GF-D8 (cell line): Measurements from ENCODE around the gene RAB4B.
"Not testable (repeated sequence)": the region's sequence is repeated elsewhere in the genome, so short reads cannot be mapped to it uniquely, and the experiment has no call there.

ENCODE experiments used
- DNase-seq: peaks from one replicate; lab custom pipeline; 2025; lab: John Stamatoyannopoulos, UW

The RAB4B gene

DNA sequence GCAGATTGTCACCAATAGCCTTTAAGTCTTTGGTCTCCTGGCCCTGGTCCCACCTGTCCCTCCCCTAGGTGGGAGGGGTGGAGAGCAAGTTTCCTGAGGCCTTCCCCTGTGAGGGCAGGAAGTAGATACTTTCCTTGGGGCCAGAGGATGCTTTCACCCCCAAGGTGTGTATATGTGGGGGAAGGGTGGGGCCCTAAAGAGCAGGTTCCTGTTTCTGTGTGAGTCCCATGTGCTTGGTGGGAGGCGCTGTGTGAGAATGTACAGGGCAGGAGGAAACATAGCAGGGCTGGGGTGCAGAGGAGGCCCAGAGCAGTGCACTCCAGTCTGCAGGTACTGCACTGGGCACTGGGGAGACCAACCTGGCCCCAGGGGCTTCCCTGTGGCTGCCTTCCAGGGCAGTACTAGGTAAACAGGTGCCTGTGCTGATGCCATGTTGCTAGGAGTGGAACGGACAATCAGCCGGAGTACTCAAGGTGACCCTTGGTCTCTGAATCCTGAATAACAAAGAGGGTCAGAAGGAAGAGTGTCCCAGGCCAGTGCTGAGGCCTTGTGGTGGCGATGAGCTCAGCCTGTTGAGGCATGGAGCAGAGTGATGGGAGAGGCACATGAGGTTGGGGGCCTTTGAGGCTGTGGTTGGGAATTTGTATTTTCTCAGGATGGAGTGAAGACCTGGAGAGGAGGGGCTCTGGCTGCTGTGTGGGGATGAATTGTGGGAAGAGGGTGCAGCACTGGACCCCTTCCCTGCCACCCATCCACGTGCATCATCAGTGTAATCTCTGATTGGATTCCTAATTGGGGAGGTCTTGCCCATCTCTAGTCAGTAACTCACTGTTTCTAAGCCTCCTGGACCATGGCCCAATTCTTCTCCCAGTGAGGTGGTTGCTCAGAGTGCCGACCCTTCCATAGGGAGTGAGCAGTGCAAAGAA, 26.1 kb downstream of the RAB4B start:
- no peak for DNase-seq

DNA sequence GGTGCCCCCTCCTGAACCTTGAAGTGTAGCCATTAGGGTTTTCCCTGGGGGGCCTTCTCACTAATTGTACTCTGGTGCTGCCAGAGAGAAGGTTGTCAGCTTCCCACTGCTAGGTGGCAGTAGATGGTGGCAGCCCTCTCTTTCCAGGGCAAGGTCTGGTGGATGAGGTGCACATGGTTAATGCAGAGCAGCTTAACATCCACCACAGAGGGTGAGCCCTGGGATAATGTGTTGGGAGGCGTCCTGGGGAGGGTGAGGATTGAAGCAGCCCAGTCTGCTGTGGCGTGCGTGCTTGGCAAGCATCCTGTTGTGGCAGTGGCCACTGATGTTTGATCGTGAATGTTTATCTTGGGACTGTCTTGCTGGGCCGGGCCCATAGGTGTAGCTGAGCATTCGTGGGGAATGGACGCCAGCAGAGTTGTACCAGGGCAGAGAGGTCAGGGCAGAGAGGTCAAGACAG, 26.8 kb downstream of the RAB4B start:
- DNase-seq: no peak

DNA sequence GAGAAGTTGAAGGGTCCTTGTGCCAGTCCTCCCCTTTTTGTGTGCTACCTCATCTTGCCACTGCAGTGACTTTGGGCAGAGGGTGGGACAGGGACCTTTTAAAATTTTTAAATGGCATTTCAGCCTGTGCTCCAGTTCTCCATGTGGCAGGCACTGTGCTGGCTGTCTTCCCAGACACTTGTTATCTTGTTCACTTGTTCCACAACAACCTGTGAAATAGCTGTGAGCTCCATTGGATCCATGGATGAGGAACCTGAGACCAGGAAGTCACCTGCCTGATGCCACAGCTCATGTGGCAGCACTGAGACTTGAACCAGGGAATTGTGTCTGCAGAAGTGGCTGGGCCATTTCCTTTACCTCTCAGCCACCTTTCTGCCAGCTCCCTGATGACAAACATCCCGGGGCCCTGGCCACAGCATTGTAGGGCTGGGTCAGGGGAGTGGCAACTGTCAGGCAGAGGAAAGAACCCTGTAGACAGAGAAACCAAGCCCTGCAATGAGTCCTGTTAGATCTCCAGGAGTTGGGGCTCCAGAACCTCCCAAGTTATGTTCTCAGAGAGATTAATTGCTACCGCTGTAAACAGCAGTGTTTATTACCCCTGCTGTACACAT, 27.3 kb downstream of the RAB4B start:
- DNase-seq: no peak

DNA sequence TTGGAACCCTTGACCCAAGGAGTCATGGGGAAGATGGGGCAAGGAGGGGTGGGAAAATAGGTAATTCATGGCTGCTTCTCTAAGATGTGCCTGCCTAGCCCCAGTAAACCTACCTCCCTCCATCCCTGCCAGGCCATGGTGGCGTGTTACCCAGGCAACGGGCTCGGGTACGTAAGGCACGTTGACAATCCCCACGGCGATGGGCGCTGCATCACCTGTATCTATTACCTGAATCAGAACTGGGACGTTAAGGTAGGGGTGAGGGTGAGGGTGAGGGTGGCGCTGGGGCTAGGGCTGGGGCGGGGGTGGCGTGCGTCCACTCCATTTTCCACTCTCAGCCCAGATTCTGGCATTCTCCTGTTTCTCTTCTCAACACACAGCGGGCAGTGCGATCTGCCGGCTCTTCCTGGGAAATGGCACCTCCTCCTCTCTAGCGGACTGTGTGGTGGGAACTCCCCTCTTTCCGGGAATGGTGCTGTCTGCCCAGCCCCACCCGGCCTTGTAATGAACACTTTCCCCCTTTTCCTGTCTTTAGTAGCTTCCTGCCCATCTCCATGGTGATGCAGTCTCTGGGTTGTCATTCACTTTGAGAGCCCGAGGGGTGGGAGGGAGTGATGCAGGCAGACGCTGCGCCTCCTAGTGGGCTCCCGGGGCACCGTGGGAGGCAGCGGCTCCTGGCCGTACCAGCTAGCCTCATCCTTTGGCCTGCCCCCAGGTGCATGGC, 28.5 kb downstream of the RAB4B start:
- DNase-seq: no peak

DNA sequence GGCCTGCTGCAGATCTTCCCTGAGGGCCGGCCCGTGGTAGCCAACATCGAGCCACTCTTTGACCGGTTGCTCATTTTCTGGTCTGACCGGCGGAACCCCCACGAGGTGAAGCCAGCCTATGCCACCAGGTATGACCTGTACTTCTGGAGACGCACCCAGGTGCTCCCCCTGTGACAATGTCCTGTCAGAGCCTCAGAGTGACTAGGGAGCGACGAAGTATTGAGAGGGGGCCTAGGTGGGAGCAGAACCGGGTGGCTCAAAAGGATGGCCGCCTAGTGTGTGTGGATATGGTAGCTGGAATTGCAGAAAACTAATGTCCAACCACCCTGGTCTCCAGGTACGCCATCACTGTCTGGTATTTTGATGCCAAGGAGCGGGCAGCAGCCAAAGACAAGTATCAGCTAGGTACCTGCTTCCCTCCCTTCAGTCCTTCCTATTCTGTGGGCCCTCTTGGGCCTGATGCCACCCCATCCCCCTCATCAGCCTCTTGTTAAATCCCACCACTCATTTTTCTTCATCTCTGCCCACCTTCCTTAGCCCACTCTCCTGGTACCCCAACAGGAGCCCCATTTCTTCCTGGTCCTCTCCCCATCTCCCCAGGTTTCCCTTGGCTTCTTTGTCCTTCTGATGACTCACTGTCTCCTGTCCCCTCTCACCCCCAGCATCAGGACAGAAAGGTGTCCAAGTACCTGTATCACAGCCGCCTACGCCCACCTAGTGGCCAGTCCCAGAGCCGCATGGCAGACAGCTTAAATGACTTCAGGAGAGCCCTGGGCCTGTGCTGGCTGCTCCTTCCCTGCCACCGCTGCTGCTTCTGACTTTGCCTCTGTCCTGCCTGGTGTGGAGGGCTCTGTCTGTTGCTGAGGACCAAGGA, 29.3 kb downstream of the RAB4B start:
- no peak for DNase-seq

DNA sequence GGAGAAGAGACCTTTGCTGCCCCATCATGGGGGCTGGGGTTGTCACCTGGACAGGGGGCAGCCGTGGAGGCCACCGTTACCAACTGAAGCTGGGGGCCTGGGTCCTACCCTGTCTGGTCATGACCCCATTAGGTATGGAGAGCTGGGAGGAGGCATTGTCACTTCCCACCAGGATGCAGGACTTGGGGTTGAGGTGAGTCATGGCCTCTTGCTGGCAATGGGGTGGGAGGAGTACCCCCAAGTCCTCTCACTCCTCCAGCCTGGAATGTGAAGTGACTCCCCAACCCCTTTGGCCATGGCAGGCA, 29.9 kb downstream of the RAB4B start:
- no peak for DNase-seq

DNA sequence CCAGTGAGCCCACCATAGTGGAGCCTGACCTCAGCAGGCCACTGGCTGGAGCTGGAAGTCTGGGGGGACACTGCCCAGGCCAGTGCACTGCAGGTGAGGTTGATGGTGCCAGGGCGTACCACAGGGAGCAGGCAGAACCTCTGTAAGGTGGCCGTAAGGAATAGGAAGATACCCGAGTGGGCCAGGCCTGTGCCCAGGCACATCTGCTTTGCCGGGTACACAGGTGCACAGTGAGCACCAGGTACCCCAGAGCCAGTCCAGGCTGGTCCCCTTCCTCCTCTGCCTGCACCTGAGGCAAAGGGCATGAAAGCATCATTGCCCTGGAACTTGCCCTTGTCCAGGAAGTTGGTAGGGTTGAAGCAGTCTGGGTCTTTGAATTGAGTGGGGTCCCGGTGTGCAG, 30.4 kb downstream of the RAB4B start:
- DNase-seq: no peak

DNA sequence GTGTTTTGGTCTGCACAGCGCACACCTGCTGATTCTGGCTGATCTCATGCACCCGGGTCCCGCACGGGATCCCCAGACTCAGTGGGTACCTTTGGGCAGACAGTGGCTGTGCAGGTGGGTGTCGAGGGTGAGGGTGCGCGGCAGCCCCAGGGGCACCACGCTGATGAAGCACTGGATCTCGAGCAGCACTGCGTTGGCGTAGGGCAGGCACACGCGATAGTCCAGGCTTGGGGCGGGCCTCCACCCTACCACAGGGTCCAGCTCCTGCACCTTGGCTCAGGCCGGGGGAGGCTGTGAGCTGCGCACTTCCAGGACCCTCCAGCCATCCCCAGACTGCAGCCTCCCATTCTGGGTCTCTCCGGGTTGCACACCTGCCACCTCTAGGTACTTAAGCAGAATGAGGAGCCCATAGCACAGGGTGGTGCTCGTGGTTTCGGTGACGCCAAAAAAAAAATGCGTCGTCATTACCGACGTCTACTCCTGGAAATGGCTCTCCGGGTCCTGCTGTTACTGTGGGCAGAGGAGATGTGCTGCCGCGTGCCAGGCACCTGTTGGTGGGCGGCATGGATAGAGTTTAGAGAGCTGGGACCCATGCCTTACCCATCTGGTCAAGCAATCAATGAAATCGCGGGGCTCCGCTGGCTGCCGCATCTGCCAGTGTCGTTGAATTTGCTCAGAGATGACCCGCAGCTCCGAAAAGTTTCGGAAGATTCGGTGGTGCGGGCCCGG, 31.5 kb downstream of the RAB4B start:
- no peak for DNase-seq

DNA sequence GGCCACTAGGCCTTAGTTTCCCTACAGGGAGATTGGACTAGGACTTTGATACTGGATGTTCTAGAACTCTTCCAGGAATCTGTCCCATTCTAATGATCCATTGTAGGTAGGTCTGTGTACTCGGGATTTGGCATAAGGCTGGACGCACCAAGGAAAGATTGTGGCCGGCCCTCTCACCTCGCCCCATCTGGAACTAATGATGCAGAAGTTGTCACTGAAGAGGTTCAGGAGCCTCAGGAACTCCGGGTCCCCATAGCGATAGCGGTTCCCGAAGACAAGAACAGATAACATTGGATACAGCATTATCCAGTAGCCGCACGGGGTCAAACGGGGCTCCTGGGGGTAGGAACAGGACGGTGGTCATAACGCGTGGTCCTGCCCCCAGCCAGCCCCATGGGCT, 32.1 kb downstream of the RAB4B start:
- DNase-seq: no peak

DNA sequence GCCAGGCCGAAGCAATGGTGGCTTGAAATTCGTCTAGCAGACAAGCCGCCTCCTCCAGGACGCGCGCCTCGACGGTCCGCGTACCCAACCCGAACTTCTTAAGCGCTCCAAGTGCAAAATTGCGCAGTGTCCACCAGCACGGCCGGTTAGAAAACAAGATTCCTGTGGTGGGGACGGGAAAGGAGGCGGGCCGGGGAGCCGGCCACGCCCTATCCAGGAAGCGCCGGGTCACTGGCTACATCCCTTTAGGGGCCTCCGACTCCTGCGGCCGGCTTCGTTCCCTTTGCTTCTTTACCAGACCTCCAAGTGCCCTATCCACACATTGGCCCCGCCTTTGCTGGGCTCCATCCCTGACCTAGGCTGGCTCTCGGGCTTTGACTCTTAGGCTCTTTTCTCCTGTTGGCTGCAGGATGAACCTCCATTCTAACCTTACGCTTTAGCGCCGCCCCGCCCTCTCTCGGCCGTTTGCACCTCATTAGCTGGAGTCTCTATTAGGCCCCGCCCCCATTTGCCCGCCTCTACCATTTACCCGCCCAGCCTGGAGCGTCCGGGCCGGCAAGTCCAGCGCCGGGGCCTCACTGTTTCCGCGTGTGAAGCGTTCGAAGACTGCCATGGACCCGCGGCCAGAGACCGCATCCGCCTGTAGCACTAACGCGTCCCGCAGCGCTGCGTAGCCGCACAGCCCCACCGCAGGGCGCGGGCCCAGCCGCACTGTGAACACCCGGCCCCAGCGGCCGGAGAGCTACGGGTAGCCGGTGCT, 32.8 kb downstream of the RAB4B start:
- DNase-seq: not testable (repeated sequence)

DNA sequence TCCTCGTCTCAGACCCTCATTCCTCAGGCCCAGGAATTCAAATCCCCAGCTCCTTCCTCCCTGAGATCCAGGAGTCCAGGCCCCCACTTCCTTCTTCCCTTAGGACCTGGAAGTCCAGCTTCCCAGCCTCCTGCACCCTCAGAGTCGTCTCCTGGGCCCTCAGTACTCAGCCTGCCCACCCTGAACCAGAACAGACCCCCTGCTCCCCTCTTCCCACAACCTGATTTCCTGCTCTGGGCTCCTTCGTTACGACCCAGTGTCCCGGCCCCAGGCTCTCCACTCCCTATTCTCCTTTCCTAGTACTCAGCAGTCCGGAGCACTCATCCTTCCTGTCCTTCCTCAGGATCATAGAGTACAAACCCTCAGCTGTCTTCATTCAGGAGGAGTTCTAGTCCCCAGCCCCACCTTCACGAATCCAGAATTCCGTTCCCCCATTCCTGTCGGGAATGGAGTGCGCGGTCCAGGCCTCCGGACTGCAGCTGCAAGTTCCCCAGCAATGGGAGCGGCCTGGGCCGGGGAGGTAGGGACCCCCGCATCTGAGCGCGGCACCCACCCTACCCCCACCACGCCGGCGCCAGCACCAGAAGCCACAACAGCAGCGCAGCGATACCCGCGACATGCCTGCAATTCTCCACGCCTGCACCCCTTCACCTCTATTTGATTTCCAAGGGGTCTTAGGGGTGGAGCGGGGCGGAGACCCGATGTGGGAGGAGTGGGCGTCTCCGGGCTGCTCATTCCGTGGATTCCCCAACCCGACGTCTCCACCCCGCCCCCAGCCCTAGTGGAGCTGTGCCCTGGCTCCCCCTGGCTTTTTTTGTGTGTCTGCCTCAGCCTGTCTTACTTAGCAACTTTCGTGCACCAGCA, 33.7 kb downstream of the RAB4B start:
- no peak for DNase-seq

DNA sequence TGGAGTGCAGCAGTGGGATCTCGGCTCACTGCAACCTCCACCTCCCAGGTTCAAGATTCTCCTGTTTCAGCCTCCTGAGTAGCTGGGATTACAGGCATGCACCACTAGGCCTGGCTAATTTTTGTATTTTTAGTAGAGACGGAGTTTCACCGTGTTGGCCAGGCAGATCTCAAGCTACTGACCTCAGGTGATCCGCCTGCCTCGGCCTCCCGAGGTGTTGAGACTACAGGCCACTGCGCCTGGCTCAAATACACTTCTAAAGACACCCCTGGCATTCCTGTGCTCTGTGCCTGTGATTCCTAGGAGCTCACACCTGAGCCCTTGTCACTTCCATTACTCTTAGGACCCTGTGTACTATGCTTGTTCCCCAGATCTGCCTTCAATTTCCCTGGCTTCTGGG, 34.5 kb downstream of the RAB4B start:
- not testable (repeated sequence) for DNase-seq

DNA sequence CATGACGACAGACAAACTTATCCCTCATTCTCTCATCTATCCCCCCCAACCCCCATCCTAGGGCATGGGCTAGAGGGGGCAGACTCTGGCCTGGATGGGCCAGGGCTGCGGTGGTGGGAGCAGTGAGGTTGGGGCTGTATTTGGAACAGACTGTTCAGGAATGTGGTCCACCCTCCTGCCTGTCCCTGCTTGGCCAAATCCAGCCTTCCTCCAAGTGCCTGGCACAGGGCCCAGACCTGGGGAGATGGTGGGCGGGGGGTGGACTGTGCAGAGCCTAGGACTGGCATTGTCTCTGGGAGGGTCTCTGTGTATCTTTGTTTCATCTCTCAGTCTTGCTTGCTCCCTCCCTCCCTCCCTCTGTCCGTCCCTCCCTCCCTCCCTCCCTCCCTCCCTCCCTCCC, 35.1 kb downstream of the RAB4B start:
- DNase-seq: no peak

DNA sequence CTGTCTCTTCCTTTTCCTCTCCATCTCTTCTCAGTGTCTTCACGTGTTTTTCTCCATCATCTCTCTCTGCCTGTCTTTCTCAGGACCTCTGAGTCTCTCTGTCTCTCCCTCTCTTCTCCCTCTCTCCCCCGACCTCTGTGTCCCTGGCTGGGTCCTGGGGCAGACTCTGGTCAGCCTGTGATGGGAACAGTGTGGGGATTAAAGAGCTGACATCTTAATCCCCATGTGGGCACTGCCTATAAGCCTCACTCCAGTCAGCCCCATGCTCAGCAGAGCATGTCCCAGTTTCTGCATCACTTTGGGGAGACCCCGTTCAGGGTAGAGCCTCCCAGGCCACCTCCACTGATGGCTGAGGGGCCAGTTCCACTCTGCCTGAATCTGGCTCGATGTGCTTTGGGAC, 37.2 kb downstream of the RAB4B start:
- DNase-seq: no peak

DNA sequence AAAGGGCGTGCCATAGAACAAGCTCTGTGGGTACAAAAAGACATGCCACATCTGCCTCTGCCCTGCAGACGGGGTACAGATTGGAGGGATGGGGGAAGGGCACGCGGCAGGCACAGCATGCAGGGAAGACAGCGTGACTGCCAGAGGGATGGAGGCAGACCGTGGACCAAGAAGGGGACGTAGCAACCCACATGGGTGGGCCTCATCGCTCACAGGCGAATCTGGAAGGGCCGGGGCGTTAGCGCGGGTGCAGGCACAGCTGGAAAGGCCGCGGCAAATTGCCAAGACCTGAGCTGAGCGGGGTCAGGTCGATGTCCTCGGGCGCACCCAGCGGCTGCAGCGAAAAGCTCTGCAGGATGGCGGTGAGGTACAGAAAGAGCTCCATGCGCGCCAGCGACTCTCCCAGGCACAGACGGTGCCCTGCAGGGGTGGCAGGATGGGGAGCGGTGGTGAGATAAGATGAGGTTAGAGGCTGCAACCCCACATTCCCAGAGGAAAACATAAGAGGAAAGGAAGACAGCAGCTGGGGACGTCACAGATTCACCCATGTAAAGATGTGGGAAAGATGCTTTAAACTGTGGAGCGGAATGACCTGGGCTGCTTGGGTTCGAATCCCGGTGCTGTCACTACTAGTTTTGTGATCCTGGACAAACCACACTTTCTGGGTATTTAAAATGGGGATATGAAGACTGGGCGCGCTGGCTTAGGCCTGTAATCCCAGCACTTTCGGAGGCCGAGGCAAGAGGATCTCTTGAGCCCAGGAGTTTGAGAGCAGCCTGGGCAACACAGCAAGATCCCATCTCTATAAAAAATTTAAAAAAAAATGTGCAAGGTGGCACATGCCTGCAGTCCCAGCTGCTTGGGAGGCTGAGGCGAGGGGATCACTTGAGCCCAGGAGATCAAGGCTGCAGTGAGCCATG, 40.7 kb downstream of the RAB4B start:
- DNase-seq: not testable (repeated sequence)

DNA sequence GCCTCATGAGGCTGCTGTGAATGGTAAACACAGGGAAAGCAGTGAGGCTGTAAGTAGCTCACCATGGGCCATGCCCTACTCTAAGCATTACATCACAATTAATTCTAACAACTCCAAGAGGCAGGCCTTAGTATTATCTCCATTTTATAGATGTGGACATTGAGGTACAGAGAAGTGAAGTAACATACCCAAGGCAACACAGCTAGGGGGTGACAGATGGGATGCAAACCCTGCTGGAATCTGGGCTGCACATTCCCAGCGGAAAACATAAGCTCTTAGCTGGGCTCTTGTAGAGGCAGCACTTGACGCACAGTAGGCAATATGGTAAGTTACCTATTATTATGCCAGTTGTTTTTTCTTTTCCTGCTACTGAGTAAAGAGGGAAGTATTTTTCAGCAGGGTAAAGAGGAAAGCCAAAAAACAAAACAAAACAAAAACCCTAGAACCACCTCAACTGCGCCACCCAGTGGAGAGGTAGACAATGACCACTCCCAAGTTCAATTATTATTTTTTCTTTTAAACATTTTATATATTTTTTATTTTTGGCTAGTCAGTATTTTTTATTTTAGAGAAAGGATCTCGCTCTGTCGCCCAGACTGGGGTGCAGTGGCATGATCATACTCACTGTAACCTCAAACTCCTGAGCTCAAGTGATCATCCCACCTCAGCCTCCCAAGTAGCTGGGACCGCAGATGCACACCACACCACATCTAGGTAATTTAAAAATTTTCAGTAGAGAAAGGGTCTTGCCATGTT, 41.6 kb downstream of the RAB4B start:
- DNase-seq: peak; percentile 26

DNA sequence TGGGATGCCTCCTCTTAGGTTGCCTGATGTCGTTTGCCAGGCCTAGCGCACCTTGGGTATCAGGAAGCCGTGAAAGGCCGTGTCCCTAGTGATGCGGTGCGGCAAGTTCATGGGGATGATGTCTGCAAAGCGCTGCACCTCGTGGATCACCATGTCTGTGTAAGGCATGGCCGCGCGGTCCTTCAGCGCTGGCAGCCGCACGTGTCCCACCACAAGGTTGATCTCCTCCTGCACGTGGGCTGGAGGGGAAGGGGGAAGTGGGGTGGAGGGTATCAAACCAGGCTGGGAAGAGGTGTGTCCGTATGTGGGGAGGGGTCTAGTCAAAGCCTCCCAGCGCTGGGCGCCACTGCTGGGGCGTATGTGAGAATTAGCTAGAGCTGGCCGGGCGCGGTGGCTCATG, 44.1 kb downstream of the RAB4B start:
- DNase-seq: no peak
